RWPE2 (cell line): ENCODE measurements around the gene ACRBP.

ENCODE experiments used
- ATAC-seq: fragments of 200-7000 bp; cut with Tn5 transposase; 3 replicates; pipeline ENCODE4 v1.9.1; 2021; ENCODE audit warnings: low read depth
- DNase-seq: peaks from one replicate; pipeline ENCODE4 v3.0.0-alpha.2; 2020; ENCODE audit warnings: low spot score
- H3K27ac ChIP-seq: fragments of 450-650 bp; 2 replicates; pipeline ENCODE4 v1.5.1; 2017; ENCODE audit warnings: mild to moderate bottlenecking; ENCODE audit not compliant: poor library complexity, severe bottlenecking
- H3K27me3 ChIP-seq: fragments of 250-450 bp; sonication (Bioruptor Pico); 2 replicates; pipeline ENCODE4 v1.5.1; 2021; ENCODE audit warnings: mild to moderate bottlenecking, moderate library complexity; ENCODE audit not compliant: insufficient read depth, poor library complexity, severe bottlenecking
- H3K36me3 ChIP-seq: fragments of 250-450 bp; sonication (Bioruptor Pico); 2 replicates; pipeline ENCODE4 v1.5.1; 2020; ENCODE audit warnings: low read depth, mild to moderate bottlenecking, moderate library complexity
- H3K4me1 ChIP-seq: fragments of 250-450 bp; sonication (Bioruptor Pico); 2 replicates; pipeline ENCODE4 v1.5.1; 2021; ENCODE audit warnings: mild to moderate bottlenecking, moderate library complexity; ENCODE audit not compliant: insufficient read depth, poor library complexity, severe bottlenecking
- H3K4me3 ChIP-seq: fragments of 250-450 bp; sonication (Bioruptor Pico); 2 replicates; pipeline ENCODE4 v1.5.1; 2021; ENCODE audit warnings: mild to moderate bottlenecking, moderate library complexity; ENCODE audit not compliant: severe bottlenecking
- H3K9me3 ChIP-seq: fragments of 250-450 bp; sonication (Bioruptor Pico); 2 replicates; pipeline ENCODE4 v1.5.1; 2021; ENCODE audit warnings: mild to moderate bottlenecking, moderate library complexity; ENCODE audit not compliant: severe bottlenecking
- CTCF ChIP-seq: fragments of 450-650 bp; IDR thresholded peaks from one replicate; pipeline ENCODE4 v1.5.1; 2017; ENCODE audit warnings: mild to moderate bottlenecking, moderate library complexity; ENCODE audit not compliant: poor library complexity, severe bottlenecking

ACRBP gene

GRCh38 chr12:6650832-6651231 lies 3.6 kb upstream of the ACRBP start:
- Histone ChIP-seq H3K27ac (no peak overlapping the region), H3K4me3 (no peak overlapping the region), H3K4me1 (no peaks in the 10 kb centered on the region), H3K9me3 (no peaks in the 10 kb centered on the region), H3K27me3 (no peaks in the 10 kb centered on the region), H3K36me3 (peaks cover 10% of the 10 kb centered on the region)
- TF ChIP-seq CTCF, result no peak
- ATAC-seq, result no peak
- no peak for DNase-seq

DNA sequence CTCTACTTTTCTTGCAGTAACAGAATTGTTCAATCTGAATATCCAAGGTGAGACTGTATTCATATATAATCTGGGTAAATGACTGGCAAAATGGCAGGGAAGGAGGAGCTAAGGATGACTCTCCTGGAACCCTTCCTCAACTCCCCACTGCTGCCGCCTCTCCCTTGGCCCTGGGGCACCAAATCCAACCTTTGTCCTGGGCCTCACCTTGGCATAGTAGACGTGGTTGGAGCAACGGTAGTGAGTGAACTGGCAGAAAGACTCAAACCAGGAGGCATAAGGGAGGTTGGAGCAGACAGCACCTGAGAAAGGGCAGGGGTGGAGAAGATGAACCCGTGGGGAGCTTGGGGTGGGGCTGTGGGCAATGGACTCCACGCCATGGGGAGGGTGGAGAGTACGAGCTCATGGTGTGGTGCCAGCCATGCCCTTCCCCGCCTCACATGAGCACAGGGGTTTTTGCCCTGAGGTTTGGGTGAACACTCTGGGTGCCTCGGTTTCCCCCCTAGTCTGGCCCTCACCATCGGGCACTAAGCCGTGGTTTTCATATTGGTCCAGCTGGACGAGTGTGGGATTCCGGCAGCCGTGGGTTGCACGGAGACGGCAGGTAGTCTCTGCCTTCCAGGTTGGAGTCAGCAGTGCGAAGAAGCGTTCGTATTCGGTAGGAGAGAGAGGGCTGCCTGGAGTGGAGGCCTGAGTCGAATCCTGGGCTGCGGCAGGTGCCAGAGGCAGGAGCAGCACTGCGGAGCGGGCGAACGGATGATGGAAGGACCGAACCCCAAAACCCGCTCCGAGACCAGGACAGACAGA lies 753 bp downstream of the ACRBP start:
- H3K4me1 ChIP-seq, result no peaks in the 10 kb centered on the region

GRCh38 chr12:6644903-6645302 lies 2.3 kb downstream of the ACRBP start:
- Histone ChIP-seq H3K4me3 (no peak overlapping the region), H3K27me3 (no peaks in the 10 kb centered on the region), H3K36me3 (no peaks in the 10 kb centered on the region), H3K27ac (no peak overlapping the region), H3K4me1 (no peaks in the 10 kb centered on the region), H3K9me3 (no peaks in the 10 kb centered on the region)
- peak; percentile 28 for TF ChIP-seq CTCF
- ATAC-seq (no peak), DNase-seq (no peak)

More for the DNA sequence above, 753 bp downstream of the ACRBP start:
- H3K36me3 ChIP-seq, result peaks cover 3% of the 10 kb centered on the region; the same call in 1 of the 2 replicates
- DNase-seq (no peak), ATAC-seq (no peak)
- no peak for TF ChIP-seq CTCF
- H3K9me3 ChIP-seq, result no peaks in the 10 kb centered on the region
- no peak overlapping the region for H3K4me3 ChIP-seq
- no peaks in the 10 kb centered on the region for H3K27me3 ChIP-seq
- no peak overlapping the region for H3K27ac ChIP-seq

- Histone ChIP-seq H3K9me3 (no peaks in the 10 kb centered on the region), H3K27ac (no peak overlapping the region), H3K4me3 (no peak overlapping the region), H3K36me3 (no peaks in the 10 kb centered on the region), H3K4me1 (no peaks in the 10 kb centered on the region), H3K27me3 (no peaks in the 10 kb centered on the region)
- no peak for ATAC-seq
- TF ChIP-seq CTCF, result no peak
- no peak for DNase-seq
Measured at GRCh38 chr12:6644257-6644596, 3.0 kb downstream of the ACRBP start.

DNA sequence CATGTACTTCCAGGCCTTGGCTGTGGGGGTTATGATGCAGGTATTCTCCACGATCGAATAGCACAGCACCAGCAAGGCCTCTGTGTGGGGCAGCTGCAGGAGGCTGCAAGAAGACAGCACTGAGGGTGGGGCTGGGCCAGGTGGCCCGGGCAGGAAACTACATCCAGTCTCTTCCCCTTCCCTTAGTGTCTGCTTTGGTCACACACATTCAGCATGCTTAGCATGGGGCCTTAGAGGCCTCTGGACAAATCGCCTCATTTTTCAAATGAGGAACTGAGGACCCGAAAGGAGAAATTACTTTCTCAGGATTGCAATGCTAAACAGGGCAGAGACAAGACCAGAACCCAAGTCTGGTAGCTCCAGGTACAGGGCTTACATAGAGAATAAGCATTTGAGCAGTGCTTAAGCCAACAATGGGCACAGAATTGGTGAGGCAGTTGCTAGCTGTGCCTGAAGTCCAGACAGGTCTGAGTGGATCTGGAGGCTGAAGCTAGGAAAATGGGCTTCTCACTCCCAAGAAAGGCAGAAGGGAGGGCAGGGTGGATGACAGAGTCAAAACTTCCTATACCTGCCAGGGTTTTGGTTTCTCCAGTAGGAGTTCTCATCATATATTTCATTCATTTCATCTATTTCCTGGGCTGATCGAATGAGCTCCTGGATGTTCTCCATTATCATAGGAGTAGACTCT lies 3.5 kb downstream of the ACRBP start:
- Histone ChIP-seq H3K4me3 (no peak overlapping the region), H3K4me1 (no peaks in the 10 kb centered on the region), H3K27me3 (no peaks in the 10 kb centered on the region), H3K27ac (no peak overlapping the region), H3K36me3 (no peaks in the 10 kb centered on the region), H3K9me3 (no peaks in the 10 kb centered on the region)
- TF ChIP-seq CTCF, result no peak
- no peak for DNase-seq
- no peak for ATAC-seq
